ENCODE data around the gene CEP112.

The CEP112 gene

DNA sequence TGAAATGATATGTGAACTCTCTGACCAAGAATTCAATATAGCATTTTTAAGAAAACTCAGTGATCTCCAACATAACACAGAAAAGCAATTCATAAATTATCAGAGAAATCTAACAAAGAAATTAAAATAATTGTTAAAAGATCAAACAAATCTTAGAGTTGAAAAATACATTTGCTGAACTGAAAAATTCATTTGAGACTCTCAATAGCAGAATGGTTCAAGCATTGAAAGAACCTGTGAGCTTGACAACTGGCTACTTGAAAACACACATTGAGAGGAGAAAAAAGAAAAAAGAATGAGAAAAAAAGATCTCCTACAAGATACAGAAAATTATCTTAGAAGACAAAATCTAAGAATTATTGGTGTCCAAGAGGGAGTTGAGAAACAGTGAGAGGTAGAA, 203.5 kb downstream of the CEP112 start:
- no peak for DNase-seq (ENCODE audit: low read depth in 2 of 2)

- no peak for DNase-seq (ENCODE audit: low read depth in 2 of 2)
Measured at GRCh38 chr17:65987988-65988387, 203.9 kb downstream of the CEP112 start.

DNA sequence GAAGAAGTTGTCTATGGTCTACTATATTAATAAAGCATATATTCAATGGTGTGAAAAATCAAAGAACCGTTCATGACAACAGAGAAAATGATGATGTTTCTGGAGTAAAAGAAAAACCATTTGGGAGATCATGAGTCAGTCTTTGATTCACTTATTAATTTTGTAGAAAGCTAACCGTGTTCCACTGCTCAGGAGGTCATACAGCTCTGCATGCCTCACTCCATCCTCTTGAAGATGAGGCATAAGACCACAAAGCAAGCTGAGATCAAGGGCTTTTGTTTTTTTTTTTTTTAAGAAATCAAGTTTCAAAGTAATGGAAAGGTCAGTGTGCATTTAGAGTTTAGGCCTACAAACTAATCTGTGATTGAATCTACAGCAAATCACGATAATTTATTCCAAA, 206.4 kb downstream of the CEP112 start:
- no peak for DNase-seq (ENCODE audit: low read depth in 2 of 2)

DNA sequence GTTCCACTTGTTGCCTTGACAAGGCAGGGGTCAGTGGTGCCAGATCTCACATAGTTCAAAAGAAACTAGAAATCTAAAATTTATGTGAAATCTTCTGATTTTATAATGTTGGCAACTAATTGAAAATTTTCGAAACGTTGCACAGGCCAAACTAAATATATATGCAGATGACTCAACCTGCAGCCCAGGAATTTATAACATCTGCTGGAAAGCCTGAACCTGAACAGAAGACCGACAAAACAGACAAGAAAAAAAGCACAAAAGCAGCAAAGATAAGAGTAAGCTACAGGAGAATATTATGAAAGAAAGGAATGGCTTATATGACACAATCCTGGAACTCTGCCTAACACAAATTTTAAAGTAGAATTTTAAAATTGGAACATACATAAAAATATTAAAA, 207.6 kb downstream of the CEP112 start:
- DNase-seq (ENCODE audit: low read depth in 2 of 2) = no peak

GRCh38 chr17:65978871-65979270, 213.1 kb downstream of the CEP112 start:
- DNase-seq (ENCODE audit: low read depth in 2 of 2) = no peak

DNA sequence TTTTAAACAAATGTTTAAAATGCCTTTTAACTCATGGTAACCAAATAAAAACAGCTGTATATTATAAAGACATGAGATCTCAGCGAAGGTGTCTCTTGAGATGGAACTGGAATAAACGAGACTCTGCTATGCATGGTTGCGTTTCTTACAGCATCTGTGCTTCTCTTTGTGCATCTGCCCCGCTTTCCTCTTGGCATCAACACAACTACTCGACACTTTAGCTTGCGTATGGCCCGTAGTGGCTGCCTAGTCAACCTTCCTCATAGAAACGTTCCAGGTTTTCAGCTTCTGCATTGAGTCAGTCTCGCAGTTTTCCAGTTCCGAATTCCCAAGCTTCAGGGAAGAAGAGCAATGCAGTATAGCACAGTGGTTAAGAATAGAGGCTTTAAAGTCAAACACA, 214.9 kb downstream of the CEP112 start:
- DNase-seq (ENCODE audit: low read depth in 2 of 2) = no peak

DNA sequence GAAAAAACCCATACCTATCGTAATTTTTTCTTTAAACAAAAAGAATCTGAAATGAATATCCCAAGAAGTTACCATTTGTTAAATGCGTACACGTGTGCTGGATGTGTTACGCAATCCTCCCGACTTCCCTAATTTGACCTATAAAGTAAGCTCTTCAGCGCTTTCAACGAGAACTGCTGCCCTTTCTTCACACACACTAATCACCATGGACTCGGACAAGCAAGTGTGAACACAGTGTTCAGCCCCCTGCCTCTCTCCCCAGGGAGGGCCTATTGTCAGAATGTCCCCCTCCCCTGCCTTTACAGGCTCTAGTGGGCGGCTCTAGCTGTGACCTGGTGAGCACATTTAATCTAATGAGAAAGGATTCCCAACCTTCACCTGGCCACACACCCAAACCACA, 216.1 kb downstream of the CEP112 start:
- no peak for DNase-seq (ENCODE audit: low read depth in 2 of 2)

GRCh38 chr17:65973237-65973636, 218.7 kb downstream of the CEP112 start:
- DNase-seq (ENCODE audit: low read depth in 2 of 2) = no peak

GRCh38 chr17:65967372-65967771, 224.6 kb downstream of the CEP112 start:
- no peak for DNase-seq (ENCODE audit: low read depth in 2 of 2)

DNA sequence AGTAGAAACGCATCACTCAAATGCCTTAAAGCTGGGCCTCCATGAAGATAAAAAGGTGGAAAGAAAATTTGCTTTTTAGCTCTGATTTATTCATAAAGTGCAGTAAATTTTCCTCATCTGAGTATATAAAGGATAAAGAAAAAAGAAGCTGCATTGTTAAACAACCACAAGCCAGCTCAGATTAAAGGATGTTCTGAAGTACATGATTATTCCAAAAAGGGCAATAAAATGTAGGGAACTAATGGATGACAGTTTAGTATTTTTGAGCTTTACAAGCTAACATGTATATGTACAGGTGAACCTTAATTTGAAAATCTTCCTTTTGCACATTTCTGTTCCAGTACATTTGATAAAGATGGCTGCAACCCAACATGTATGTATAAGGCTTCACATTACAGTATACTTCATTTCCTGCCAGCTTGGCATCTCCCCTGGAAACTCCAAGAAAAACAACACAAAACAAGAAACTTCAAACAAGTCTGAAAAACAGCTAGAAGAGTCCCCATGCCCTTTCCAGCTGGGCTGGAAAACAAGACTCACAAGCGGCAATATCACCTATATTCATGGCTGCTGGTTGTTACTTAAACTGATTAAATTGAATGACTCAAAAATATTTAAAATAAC, 225.7 kb downstream of the CEP112 start:
- DNase-seq (ENCODE audit: low read depth in 2 of 2) = no peak

GRCh38 chr17:65963179-65963578, 228.8 kb downstream of the CEP112 start:
- no peak for DNase-seq (ENCODE audit: low read depth in 2 of 2)

- no peak for DNase-seq (ENCODE audit: low read depth in 2 of 2)
Measured at GRCh38 chr17:65959630-65960029, 232.3 kb downstream of the CEP112 start.

DNA sequence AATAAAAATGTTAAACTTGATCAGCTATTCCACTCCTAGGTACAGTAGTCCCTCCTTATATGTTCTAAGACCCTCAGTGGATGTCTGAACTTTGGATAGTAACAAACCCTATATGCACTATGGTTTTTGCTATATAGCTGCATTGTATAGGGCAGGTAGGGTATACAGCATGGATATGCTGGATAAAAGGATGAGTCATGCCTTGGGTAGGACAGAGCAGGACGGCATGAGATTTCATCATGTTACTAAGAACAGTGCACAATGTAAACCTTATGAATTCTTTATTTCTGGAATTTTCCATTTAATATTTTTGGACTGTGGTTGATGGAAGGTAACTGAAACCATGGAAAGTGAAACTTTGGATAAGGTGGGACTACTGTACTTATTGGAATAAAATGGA, 235.1 kb downstream of the CEP112 start:
- no peak for DNase-seq (ENCODE audit: low read depth in 2 of 2)

GRCh38 chr17:65954148-65954449, 237.8 kb downstream of the CEP112 start:
- no peak for DNase-seq (ENCODE audit: low read depth in 2 of 2)

GRCh38 chr17:65953316-65954147, 238.4 kb downstream of the CEP112 start:
- DNase-seq (ENCODE audit: low read depth in 2 of 2) = no peak

DNA sequence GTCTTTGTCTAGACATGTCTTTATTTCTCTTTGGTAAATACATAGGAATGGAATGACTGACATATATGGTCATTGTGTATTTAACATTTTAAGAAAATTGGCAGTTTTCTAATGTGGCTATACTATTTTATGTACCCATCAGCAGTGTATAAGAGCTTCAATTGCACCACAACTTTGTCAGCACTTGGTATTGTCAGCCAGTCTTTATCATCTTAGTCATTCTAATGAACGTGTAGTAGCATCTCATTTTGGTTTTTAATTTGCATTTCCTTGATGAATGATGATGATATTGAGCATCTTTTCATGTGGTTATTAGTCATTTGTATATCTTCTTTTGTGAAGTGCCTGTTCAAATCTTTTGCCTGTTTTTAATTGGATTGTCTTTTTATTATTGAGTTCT, 239.3 kb downstream of the CEP112 start:
- DNase-seq (ENCODE audit: low read depth in 2 of 2) = no peak

DNA sequence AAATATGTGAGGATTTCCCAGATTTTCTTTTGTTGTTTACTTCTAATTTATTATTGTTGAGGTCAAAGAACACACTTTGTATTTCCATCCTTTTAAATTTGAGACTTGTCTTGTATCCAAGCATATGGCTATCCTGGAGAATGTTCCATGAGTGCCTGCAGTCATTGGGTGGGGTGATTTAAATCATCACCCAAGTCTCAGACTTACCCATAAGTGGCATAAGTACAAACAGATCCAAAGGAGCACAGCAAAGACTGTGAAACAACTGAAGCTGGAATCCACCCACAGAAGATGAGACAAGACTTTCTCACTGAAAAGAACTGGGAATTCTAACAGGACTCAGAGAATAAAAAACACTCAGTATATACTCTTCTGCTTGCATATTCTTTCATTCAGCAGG, 239.9 kb downstream of the CEP112 start:
- no peak for DNase-seq (ENCODE audit: low read depth in 2 of 2)

DNA sequence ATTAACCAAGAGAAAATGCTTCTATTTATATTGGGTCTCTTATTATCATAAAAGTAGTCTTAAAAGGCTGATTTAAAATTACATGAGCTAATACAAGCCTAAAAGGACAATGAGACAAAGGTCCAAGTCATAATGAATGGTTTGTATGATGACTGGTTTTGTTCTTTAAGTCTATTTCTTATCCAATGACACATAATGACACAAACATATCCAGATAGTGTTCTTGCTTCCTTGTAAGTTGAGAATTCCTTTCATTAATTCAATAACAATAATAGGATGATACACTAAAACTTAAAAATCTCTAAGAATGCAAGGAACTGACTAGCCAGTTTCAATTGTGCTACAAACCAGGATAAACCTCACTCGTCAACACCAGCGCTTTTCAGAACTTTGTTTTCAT, 244.1 kb downstream of the CEP112 start:
- DNase-seq (ENCODE audit: low read depth in 2 of 2) = no peak

GRCh38 chr17:65942592-65942991, 249.3 kb downstream of the CEP112 start:
- no peak for DNase-seq (ENCODE audit: low read depth in 2 of 2)

DNA sequence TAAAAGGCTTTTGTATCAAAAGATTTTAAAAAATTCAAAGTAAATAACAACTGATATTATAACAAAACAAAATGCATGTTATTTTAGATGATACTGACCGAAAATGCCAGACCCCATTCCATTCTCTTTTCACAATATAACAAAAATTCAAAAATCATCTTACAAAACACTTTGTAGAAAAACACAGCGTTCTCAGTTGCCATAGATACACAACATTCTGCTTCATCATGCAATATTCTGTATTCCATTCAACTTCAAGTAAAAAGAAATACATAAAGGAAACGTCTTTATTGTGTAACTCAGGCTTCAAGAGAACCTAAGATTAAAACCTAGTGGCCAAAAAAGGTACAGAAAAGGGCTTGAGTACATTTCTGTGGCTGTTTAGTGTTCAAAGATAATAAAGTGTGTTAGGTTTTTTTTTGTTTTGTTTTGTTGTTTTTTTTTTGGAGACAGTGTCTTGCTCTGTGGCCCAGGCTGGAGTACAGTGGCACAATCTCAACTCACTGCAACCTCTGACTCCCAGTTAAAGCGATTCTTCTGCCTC, 250.5 kb downstream of the CEP112 start:
- no peak for DNase-seq (ENCODE audit: low read depth in 2 of 2)

DNA sequence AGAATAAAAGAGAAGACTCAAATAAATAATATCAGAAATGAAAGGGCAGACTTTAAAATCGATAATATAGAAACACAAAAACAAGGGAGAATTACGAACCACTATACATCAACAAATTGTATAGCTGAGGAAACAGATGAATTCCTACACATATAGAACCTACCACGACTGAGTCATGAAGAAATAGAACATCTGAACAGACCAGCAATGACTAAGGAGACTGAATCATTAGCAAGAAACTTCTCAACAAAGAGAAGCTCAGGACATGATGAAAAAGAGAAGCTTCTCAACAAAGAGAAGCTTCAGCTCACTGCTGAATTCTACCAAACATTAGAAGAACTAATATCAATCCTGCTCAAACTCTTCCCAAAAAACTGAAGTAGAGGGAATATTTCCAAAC, 255.9 kb downstream of the CEP112 start:
- no peak for DNase-seq (ENCODE audit: low read depth in 2 of 2)

DNA sequence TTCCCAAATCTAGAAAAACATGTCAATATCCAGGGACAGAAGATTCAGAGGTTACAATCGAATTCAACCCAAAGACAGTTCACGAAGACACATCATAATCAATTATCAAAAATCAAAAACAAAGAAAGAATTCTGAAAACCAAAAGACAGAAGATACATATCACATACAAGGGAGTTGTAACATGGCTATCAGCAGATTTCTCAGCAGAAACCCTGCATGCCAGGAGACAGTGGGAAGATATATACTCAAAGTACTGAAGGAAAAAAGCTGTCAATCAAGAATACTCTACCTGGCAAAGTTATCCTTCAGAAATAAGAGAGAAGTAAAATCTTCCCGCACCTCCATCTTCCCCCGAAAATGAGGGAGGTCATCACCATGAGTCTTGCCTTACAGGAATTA, 258.6 kb downstream of the CEP112 start:
- DNase-seq (ENCODE audit: low read depth in 2 of 2) = no peak

All from stimulated activated CD8-positive, alpha-beta memory T cell treated with anti-CD3 and anti-CD28 coated beads, Interleukin-15, amount 100 ng/mL, for 48 hours (primary cell).